DMS 273 treated with DMSO at 0.1 percent for 48 hours (cell line): ENCODE results near the gene KIAA1549.
"Not testable (repeated sequence)": the region's sequence is repeated elsewhere in the genome, so short reads cannot be mapped to it uniquely, and the experiment has no call there.

Source experiments
- DNase-seq: peaks from one replicate; lab custom pipeline; 2025; lab: John Stamatoyannopoulos, UW

KIAA1549 gene

DNA sequence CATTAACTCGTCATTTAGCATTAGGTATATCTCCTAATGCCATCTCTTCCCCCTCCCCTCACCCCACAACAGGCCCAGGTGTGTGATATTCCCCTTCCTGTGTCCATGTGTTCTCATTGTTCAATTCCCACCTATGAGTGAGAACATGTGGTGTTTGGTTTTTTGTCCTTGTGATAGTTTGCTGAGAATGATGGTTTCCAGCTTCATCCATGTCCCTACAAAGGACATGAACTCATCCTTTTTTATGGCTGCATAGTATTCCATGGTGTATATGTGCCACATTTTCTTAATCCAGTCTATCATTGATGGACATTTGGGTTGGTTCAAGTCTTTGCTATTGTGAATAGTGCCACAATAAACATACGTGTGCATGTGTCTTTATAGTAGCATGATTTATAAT is 169.9 kb downstream of the KIAA1549 start:
- not testable (repeated sequence) for DNase-seq

DNA sequence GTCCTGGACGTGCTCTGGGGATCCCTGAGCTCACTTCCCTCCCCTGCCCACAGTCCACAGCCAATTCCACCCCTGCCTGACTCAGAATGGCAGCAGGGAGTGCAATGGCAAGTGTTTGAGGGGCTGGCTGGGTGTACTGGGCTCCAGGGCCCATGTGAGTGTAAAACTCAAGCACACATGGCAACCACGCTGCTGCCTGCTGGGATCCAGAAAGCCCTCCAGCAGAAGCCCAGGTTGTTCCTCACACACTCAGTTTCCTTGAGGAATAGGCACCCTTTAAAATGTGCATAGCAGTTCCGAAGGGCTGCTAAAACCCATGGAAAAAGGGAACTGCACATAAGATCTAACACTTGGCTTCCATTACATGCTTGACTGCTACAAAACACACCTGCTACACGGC is 171.8 kb downstream of the KIAA1549 start:
- no peak for DNase-seq

DNA sequence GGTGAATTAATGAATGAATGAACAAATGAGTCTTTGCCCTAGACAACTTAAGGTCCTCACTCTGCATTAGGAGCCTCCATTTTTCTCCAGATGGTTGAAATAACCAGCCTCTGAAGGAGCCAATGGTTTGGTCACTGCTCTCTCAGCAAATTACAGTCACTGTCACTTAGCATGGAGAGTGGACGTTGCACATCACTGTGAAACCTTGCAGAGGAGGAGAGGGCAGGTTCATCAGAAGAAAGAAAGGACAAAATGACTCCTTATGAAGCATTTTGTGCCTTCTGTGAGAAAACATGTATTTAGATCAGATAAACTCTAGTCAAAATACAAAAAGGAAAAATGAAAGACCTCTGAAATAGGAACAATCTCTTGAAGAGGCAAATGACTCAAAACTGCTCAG is 176.6 kb downstream of the KIAA1549 start:
- no peak for DNase-seq

DNA sequence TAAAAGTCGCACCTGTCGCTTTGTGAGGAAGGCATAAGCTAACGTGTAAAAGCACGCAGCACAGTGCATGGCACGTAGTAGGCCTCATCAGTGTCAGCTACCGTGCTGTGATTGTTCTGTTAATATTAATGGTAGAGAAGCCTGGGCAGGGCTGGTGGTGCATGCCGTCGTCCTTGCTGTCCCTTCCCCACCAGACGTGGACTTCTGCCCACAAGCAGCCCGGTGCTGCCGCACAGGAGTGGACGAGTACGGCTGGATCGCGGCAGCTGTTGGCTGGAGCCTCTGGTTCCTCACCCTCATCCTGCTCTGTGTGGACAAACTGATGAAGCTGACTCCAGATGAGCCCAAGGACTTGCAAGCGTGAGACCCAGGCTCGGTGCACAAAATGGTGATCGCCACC is 178.5 kb downstream of the KIAA1549 start:
- DNase-seq = no peak

DNA sequence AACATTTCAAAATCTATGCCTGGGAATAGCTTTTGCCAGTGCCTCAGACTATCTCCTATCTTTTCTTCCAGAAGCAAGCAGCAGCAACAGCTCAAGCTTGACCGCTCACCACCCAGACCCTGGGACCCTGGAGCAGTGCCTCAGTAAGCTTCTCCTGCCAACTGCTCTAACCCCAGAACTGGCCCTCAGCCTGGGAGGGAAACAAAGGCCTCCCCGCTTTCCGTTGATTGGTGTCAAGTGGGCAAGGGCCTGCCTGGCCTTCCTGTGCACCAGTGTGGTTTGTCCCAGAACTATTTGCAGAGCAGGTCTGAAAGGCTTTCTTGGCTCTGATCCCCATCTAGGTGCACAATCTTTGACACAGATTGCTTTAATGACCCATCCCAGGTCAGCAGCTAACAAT is 179.9 kb downstream of the KIAA1549 start:
- no peak for DNase-seq

DNA sequence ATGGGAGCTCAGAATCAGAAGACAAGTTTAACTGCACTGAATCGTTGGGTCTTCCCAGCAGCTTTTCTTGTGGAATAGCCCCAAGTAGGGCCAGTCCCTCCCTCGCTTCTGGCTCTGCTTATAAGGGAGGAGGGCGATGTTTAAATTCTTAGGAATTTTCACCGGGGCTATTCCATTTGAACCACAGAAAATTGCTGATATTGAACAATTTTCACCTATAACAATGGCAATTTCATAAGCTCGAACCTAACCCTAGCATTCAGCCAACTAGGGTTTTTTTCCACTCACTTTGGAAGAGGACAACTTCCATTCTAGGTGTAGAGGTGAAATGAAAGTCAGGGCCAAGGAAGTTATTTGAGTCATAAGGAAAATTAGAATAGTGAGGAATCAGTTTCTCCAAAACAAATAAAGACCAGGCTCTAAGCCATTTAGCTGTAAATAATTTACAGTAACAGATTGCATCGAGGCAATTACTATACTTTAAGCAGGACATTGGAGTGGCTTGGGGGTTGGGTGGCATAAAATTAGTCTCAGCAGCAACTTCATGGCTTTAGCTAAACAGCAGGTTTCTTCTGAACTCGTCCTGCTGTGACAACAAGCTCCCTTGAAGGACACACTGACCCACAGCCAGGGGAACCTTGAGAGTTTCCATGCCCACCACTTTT is 181.7 kb downstream of the KIAA1549 start:
- no peak for DNase-seq

DNA sequence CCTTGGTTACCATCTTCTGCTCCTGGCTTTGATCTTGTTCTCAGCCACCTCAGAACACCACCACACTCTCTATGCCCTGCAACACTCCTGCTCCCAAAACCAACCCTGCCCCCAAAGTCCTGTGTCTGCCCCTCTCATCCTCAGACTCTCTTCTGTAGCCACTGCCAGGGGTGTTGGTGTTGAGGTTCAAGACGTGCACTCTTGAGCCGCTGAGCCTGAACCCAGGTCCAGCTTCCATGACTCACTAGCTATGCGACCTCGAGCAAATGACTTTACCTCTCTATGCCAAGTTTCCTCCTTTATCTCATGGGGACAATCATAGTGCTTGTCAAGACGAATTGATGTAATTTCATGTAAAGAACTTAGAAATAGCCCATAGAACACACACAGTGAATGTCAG is 182.4 kb downstream of the KIAA1549 start:
- no peak for DNase-seq

DNA sequence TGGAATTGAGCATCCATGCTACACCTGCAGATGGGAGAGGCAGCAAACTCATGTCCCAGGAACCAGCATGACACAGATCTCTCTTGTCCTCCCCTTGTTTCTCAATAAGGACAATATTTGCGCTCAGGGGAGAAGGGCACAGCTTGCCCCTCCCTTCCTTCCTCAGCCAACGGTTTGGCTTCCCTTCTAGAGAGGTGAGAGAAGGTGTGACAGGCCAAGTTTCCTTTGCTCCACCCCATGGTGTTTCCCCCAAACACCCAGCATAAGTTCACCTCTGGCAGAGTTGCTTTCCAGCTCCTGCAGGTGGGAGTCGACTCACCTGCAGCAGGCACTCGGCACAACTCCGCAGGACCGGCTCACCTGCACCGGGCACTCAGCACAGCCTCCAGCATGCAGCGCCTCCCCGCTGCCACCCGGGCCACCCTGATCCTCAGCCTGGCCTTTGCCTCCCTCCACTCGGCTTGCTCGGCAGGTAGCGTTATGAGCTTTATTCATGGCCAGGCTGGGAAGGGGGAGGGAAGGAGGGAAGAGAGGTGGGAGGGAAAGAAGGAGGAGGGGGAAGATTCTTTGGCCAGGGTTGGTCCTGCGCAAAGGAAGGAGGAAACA is 183.4 kb downstream of the KIAA1549 start, which contains the start of the genes ATP6V0A4 and TMEM213:
Gene ATP6V0A4 (minus strand): TSS at position 482 of the 606 bp plus-strand sequence. CDS start 26,949 bp downstream, outside the sequence.
Gene TMEM213 (plus strand): TSS at position 280 of the 606 bp plus-strand sequence. CDS start 111 bp downstream, at position 391.
- no peak for DNase-seq

DNA sequence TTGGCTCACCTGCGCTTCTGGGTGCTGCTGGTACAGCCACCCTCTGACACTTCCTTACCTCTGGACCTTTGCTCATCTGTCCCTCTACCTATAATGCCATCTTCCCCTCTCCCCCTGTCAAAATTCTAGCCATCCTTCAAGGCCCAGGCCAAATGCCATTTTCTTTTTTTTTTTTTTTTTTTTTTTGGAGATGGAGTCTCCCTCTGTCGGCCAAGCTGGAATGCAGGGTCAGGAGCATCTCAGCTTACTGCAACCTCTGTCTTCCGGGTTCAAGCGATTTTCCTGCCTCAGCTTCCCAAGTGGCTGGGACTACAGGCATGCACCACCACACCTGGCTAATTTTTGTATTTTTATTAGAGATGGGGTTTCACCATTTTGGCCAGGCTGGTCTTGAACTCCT is 184.1 kb downstream of the KIAA1549 start:
- DNase-seq = not testable (repeated sequence)

DNA sequence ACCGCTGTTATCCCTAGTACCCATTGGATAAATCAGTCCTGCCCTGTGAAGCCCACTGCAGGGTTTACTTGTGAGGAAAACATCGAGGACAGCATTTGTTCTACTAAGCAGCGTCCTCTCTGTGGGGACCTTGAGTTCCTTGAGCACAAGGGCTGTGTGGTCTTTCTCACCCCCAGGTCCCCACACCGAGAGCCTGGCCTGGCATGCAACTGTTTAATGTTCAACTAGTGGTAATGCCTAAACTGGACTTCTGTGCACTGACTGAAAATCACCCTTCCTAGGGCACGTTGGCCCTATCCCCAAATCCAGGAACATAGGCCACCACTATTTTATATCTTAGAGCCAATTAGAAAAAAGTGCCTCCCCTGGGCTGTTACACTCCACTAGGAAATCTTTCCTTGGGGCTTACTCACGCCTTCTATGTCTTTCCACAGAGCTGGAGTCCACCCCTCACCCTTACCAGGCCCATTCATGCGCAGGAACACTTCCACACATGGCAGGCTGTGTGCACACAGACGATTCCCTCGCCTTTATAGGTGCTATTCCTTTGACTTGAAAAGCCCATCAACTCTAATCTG is 185.1 kb downstream of the KIAA1549 start:
- DNase-seq = no peak

DNA sequence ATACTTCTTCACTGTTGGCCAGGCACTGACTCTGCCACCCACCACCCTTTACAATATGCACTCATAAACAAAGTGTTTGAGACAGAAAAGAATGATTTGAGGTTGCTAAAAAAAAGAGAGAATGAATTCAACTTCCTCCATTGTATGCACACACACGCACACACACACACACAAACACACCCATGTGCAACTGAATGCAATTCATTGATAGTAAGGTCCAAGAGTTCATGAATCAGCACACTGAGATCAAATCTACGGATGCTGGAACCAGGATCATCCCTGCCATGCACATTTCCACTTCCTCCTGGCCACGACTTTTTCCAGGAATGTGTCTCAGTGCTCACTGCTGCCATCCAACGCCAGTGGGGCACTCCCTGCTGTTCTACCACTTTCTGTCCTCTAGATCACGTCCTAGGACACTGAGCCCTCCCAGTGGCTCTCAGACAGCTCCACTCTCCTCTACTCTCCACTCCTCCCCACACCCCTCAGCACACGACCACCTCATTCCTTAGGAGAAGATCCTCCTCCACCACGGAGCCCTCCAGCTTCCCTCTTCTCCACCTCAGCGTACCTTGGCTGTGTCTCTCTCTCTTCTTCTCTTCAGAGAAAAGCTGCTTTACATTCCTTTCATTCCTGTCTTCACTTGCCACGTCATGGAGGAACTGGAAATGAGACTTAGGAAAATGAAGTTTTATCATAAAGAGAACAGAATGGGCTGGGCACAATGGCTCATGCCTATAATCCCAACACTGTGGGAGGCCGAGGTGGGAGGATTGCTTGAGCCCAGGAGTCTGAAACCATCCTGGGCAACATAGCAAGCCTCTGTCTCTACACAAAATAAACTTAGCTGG is 195.4 kb downstream of the KIAA1549 start:
- DNase-seq = no peak

DNA sequence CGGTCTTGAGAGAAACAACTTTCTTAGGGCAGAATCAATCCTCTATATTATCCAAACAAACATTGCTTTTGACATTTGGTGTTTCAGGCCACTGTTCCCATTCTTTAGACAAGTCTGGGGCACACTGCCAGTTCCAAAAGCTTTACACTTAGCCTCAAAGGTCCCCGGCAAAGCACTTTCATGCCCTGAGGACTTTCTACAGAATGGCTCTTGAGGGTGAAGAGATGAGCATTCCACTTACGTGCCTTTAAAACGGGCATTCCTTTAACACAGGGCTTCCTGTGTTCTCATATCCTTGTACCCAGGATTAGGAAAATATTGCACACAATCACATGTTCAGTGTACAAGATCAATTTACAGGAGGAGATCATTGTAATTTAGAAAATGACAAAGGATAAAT is 196.5 kb downstream of the KIAA1549 start:
- DNase-seq = no peak
